GM10847 (cell line): ENCODE data around the gene LTBP3.
A peak's percentile ranks its signal among the peaks of the same experiment; 100 is the strongest.

Source experiments
- POLR2A ChIP-seq: IDR thresholded peaks from 2 replicates; pipeline ENCODE4 v1.6.1; 2011; ENCODE audit not compliant: insufficient read length; ENCODE audit errors: extremely low read depth

LTBP3 gene

GRCh38 chr11:65577756-65578109, 19.6 kb upstream of the LTBP3 start:
- no peak for TF ChIP-seq POLR2A

GRCh38 chr11:65576867-65577755, 19.0 kb upstream of the LTBP3 start:
- no peak for TF ChIP-seq POLR2A

- no peak for TF ChIP-seq POLR2A
These were observed 18.2 kb upstream of the LTBP3 start for GRCh38 chr11:65576232-65576866.

- peak; percentile 26 for TF ChIP-seq POLR2A
These were observed 17.5 kb upstream of the LTBP3 start, which contains the start of gene EHBP1L1 for GRCh38 chr11:65575568-65576231. Gene EHBP1L1, plus strand, starts transcription at chr11:65576053. Its CDS starts 250 bp downstream, at chr11:65576303.

- TF ChIP-seq POLR2A: no peak
These were observed 16.8 kb upstream of the LTBP3 start for GRCh38 chr11:65574811-65575567.

- TF ChIP-seq POLR2A: no peak
These were observed 16.1 kb upstream of the LTBP3 start for GRCh38 chr11:65574109-65574810.

GRCh38 chr11:65573391-65574079, 15.4 kb upstream of the LTBP3 start:
- TF ChIP-seq POLR2A: no peak

- no peak for TF ChIP-seq POLR2A
These were observed 14.3 kb upstream of the LTBP3 start, which contains the start of gene FAM89B for GRCh38 chr11:65572356-65573051. Gene FAM89B, plus strand, starts transcription at chr11:65572538. Its CDS starts 132 bp downstream, at chr11:65572670.

- TF ChIP-seq POLR2A: no peak
These were observed 13.8 kb upstream of the LTBP3 start for GRCh38 chr11:65571940-65572339.

GRCh38 chr11:65571420-65571819, 13.3 kb upstream of the LTBP3 start:
- no peak for TF ChIP-seq POLR2A

- TF ChIP-seq POLR2A: peak; percentile 63
These were observed 12.1 kb upstream of the LTBP3 start, which contains the start of gene ZNRD2 for GRCh38 chr11:65569973-65570918. Gene ZNRD2, plus strand, starts transcription at chr11:65570477. Its CDS starts 15 bp downstream, at chr11:65570492.

- no peak for TF ChIP-seq POLR2A
These were observed 11.2 kb upstream of the LTBP3 start for GRCh38 chr11:65569164-65569972.
